NCI-H1105 (cell line): ENCODE measurements around the gene PYCARD.
"Not testable (repeated sequence)": the region's sequence is repeated elsewhere in the genome, so short reads cannot be mapped to it uniquely, and the experiment has no call there.

Source experiments
- DNase-seq: peaks from one replicate; lab custom pipeline; 2025; lab: John Stamatoyannopoulos, UW

PYCARD gene

GRCh38 chr16:31202414-31203375, at the start of gene PYCARD:
Gene PYCARD, minus strand, starts transcription at chr16:31202760. Its CDS starts 70 bp downstream, at chr16:31202690.
- no peak for DNase-seq

GRCh38 chr16:31251435-31251834, 48.9 kb upstream of the PYCARD start:
- DNase-seq: no peak

- DNase-seq: no peak
Measured at GRCh38 chr16:31250782-31251384, 48.3 kb upstream of the PYCARD start.

DNA sequence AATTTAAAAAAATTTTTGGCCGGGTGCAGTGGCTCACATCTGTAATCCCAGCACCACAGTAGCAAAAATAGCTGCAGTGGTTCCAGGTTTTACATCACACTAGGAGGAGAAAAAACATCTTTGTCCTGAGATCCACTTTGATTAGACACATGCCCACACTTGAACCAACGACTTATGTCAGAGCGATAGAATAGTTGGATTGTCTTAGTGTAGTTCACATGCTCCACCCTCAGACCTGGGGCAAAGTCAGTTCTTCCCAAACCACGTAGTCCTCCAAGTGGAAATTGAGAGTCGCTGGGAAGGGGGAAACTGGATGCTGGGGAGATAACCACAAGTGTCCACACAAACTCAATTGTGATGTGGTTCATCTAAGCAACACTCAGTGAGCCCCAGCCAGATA, 45.8 kb upstream of the PYCARD start:
- DNase-seq: no peak

GRCh38 chr16:31246296-31246695, 43.7 kb upstream of the PYCARD start:
- DNase-seq: no peak

DNA sequence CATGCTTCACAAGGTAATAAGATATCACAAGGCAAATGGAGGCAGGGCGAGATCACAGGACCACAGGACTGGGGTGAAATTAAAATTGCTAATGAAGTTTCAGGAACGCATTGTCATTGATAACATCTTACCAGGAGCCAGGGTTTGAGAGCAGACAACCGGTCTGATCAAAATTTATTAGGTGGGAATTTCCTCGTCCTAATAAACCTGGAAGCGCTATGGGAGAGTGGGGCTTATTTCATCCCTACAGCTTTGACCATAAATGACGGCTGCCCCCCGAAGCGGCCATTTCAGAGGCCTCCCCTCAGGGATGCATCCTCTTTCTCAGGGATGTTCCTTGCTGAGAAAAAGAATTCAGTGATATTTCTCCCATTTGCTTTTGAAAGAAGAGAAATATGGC, 43.0 kb upstream of the PYCARD start:
- DNase-seq: not testable (repeated sequence)

DNA sequence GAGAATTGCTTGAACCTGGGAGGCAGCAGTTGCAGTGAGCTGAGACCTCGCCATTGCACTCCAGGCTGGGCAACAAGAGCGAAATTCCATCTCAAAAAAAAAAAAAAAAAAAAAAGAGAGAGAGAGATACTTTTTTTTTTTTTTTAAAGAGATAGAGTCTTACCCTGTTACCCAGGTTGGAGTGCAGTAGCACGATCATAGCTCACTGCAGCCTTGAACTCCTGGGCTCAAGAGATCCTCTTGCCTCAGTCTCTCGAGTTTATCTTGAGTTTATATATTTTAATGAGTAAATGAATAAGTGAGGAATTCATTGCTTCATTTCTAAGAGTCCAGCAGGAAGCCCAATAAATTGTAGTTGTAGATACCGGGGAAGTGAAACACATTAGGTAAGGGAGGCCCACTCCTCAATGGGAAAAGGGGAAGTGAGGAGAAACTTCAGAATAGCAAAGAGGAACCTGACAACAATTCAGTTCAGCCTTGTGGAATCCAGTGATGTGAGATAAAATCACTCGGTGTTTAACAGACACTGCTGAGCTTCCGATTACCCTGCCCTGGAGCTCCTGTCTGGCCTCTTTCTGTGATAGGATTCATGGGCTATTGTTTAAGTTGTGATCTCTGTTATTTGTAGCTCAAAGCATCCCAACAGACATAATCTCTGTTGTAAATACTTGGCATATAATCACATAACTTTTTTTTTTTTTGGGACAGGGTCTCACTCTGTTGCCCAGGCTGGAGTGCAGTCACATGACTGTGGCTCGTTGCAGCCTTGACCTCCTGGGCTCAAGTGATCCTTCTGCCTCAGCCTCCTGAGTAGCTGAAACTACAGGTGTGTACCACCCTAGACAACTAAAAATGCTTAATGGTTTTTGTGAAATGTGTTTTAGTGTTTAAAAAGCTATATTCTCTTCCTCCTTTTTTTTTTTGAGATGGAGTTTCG, 41.4 kb upstream of the PYCARD start:
- no peak for DNase-seq

- no peak for DNase-seq
Measured at GRCh38 chr16:31242206-31242605, 39.6 kb upstream of the PYCARD start.

DNA sequence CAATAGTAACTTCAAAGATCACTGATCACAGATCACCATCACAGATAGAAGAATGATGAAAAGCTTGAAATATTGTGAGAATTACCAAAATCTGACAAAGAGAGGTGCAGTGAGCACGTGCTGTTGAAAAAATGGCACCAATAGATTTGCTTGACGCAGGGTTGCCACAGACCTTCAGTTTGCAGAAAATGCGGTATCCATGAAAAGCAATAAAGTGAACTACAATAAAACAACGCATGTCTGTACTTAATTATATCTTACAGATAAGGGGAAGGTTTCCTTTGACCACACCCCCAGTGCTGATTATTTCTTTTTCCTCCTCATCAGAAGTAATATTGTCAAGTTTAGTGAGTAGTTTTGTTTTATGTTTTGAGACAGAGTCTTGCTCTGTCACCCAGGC, 35.5 kb upstream of the PYCARD start:
- DNase-seq: no peak

DNA sequence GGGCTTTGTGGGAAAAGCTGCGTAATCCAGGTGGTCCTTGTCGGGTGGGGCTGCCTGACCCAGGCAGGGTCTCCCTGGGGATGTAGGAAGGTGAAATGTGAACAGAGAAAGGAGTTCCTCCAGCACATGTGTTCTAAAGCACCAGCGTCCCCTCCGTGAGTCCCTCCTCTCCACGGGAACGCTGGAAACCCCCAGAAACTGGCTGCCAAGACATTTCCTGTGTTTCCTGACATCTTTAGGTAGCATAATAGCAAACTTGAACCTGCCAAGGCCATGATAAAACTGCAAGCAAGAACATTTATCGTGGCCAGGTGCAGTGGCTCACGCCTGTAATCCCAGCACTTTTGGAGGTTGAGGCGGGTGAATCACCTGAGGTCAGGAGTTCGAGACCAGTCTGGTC, 26.9 kb upstream of the PYCARD start:
- DNase-seq: no peak

DNA sequence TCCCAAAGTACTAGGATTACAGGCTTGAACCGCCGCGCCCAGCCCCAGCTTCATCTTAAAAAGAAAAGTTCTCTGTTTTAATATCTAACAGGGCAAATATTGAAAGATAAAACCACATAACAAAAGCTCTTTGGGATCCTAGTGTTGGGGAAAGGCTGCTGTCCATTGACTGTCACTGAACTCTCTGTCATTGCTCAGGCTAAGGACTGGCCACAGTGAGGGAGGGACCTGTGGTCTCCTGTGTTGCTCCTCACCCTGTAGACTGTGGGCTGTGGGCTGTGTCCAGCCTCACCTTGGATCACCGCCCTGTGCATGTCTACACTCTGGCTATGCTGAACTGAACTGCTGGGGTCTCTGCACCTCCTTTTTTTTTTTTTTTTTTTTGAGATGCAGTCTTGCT, 25.6 kb upstream of the PYCARD start:
- DNase-seq: no peak

DNA sequence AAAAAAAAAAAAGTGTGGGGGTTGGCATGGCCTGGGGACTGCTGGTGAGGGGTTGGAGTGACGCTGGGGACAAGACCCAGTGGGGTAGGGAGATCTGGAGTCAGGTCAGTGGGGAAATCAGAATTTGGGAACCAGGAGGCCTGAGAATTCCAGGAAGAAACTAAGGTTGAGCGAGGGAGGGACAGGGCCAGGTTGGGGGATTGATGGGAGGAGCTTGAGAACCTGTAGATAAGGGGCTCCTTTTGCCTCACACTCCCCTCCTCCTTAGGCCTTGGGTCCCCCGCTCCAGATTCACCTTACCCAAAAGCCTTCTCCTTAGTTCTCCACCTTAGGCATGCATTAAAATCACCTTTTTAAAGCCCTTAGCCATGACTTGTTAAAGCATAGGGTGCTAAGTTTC, 22.6 kb upstream of the PYCARD start:
- no peak for DNase-seq

DNA sequence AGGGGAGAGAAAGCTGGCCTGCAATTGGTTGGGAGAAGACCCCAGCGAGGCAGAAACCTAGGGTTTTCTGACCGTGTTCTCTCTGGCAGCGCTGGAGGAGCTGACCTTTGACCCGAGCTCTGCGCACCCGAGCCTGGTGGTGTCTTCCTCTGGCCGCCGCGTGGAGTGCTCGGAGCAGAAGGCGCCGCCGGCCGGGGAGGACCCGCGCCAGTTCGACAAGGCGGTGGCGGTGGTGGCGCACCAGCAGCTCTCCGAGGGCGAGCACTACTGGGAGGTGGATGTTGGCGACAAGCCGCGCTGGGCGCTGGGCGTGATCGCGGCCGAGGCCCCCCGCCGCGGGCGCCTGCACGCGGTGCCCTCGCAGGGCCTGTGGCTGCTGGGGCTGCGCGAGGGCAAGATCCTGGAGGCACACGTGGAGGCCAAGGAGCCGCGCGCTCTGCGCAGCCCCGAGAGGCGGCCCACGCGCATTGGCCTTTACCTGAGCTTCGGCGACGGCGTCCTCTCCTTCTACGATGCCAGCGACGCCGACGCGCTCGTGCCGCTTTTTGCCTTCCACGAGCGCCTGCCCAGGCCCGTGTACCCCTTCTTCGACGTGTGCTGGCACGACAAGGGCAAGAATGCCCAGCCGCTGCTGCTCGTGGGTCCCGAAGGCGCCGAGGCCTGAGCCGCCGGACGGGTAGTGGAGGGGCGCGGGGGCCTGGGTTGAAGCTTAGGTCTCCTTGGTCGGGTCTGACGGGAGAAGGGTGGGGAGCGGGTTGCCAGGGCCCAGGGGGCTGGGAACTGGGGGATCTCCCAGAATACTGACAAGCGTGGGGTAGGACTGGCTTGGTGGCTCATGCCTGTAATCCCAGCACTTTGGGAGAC, 21.8 kb upstream of the PYCARD start:
- no peak for DNase-seq

DNA sequence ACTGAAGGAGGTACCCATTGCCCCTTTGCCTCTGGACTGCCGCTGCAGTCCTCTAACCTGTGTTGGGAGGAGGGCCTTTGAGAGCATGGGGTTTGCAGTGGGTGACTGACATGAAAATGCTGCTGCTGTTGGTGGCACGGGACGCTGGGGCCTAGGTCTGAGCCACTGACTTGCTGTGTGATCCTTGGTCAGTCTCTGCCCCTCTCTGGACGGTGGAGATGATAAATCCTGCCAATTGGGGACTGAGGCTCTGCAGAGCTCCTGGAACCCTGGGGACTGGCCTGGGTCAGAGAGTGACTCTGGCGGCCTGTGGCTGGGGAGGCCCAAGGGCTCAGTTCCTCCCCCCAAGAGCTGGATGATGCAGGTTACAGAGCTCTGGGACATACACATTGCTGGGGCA, 20.5 kb upstream of the PYCARD start:
- no peak for DNase-seq

DNA sequence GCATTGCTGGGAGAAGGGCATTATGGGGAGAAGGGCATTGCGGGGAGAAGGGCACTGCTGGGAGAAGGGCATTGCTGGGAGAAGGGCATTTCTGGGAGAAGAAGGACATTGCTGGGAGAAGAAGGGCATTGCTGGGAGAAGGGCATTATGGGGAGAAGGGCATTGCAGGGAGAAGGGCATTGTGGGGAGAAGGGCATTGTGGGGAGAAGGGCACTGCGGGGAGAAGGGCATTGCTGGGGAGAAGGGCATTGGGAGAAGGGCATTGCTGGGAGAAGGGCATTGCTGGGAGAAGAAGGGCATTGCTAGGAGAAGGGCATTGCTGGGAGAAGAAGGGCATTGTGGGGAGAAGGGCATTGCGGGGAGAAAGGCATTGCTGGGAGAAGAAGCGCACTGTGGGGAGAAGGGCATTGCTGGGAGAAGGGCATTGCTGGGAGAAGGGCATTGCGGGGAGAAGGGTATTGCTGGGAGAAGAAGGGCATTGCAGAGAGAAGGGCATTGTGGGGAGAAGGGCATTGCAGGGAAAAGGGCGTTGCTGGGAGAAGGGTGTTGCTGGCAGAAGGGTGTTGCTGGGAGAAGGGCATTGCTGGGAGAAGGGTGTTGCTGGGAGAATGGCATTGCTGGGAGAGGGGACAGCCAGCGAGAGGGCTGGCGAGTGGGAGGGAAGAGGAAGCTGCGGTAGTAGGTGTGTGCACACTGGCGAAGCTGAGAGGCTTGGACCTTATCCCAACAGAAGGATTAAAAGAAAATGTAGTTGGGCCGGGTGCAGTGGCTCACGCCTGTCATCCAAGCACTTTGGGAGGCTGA, 19.0 kb upstream of the PYCARD start:
- no peak for DNase-seq

DNA sequence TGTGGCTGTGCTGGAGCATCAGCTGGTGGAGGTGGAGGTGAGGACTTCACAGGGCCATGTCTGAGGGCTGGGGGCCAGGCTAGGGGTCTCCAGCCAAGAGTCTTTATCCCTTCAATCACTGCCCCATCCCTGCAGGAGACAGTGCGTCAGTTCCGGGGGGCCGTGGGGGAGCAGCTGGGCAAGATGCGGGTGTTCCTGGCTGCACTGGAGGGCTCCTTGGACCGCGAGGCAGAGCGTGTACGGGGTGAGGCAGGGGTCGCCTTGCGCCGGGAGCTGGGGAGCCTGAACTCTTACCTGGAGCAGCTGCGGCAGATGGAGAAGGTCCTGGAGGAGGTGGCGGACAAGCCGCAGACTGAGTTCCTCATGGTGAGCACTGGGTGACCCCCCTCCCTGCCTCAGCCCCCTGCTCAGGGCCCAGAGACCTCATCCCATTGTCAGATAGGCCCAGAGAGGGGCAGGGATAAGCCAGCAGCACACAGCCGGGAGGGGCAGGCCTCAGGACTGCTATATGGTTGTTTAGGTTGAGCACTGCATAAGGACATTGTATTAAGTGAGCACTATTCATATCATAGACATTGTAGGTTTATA, 16.7 kb upstream of the PYCARD start:
- no peak for DNase-seq

- DNase-seq: no peak
Measured at GRCh38 chr16:31217136-31217530, 14.6 kb upstream of the PYCARD start.

- DNase-seq: no peak
Measured at GRCh38 chr16:31216422-31217135, 14.0 kb upstream of the PYCARD start, which contains the start of gene PYDC1. Gene PYDC1, minus strand, starts transcription at chr16:31217135. Its CDS starts 107 bp downstream, at chr16:31217028.
